ENCODE measurements around the gene TRIM56. TPM values are rescaled to one million over a fixed set of nuclear protein-coding genes. Genes with fewer than 3 reads are reported as not detected.

The TRIM56 gene
- total and polyA plus RNA-seq, 2 of the 13 experiments (the other 11 are each of a cell fraction or from before 2014, with no cell fraction given), result 3.2 to 7.1 TPM

DNA sequence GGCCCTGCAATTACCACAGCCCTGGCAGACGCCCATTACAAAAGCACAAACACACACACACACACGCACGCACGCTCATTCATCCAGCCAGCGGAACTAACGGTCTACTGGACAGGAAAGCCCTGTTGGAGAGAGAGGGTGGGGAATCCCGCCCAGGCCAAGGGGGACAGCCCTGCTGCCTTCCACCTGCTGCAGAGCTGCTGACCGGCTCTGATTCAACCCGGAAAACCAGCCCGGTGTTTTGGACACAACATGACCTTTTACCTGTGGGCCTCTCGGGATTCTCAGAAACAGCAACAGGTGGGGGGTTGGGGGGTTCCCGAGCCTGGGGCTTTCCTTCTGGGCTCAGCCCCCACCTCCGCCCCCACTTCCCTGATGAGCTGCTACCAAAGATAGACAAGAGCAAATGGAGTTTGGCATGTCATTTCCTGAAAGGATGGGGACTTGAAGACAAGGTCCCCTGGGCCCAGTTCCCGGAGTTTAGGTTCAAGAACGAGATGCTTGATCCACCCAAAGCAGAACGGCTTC lies 23.1 kb downstream of the TRIM56 start (continued):
- TF ChIP-seq PBX3 (CRISPR knock-in tag; IDR thresholded peaks at IDR 0.05; ENCODE audit: borderline replicate concordance) (no peak), NFYC (CRISPR knock-in tag; IDR thresholded peaks at IDR 0.05) (no peak), ZNF780A (CRISPR knock-in tag; IDR thresholded peaks at IDR 0.05) (no peak), HNF4G (IDR thresholded peaks at IDR 0.05; ENCODE audit: borderline replicate concordance, low read depth, low read length) (0 out of 2 replicates have a peak, but pooled peaks have one; percentile 37), HNF4G (CRISPR knock-in tag; IDR thresholded peaks at IDR 0.05; ENCODE audit: borderline replicate concordance, low read depth) (no peak; the same call in 1 of the 2 replicates), FOSL2 (CRISPR knock-in tag; IDR thresholded peaks at IDR 0.05) (peak; percentile 18; the same call in 1 of the 2 replicates), NFIC (IDR thresholded peaks at IDR 0.05; ENCODE audit: low read length) (no peak), ZNF350 (CRISPR knock-in tag; IDR thresholded peaks at IDR 0.05; ENCODE audit: borderline replicate concordance, low read depth) (no peak; the same call in 1 of the 2 replicates), TRIM22 (IDR thresholded peaks at IDR 0.05) (no peak), HNRNPH1 (optimal IDR thresholded peaks at IDR 0.05; ENCODE audit: low read depth, low read length) (no peak), CEBPG (CRISPR knock-in tag; IDR thresholded peaks at IDR 0.05) (peak; percentile 45), SNAI1 (CRISPR knock-in tag; IDR thresholded peaks at IDR 0.05; ENCODE audit: borderline replicate concordance) (peak; percentile 81; the same call in 1 of the 2 replicates), CEBPB (IDR thresholded peaks at IDR 0.05; ENCODE audit: borderline replicate concordance, low read depth, low read length) (no peak), STAG1 (CRISPR knock-in tag; IDR thresholded peaks at IDR 0.05) (no peak), ZNF280B (CRISPR knock-in tag; IDR thresholded peaks at IDR 0.05; ENCODE audit: borderline replicate concordance) (no peak), ZFX (CRISPR knock-in tag; IDR thresholded peaks at IDR 0.05; ENCODE audit: low read depth) (peak; percentile 73), ELF4 (CRISPR knock-in tag; IDR thresholded peaks at IDR 0.05; ENCODE audit: borderline replicate concordance) (no peak)
- TF ChIP-seq, protein P1, sequence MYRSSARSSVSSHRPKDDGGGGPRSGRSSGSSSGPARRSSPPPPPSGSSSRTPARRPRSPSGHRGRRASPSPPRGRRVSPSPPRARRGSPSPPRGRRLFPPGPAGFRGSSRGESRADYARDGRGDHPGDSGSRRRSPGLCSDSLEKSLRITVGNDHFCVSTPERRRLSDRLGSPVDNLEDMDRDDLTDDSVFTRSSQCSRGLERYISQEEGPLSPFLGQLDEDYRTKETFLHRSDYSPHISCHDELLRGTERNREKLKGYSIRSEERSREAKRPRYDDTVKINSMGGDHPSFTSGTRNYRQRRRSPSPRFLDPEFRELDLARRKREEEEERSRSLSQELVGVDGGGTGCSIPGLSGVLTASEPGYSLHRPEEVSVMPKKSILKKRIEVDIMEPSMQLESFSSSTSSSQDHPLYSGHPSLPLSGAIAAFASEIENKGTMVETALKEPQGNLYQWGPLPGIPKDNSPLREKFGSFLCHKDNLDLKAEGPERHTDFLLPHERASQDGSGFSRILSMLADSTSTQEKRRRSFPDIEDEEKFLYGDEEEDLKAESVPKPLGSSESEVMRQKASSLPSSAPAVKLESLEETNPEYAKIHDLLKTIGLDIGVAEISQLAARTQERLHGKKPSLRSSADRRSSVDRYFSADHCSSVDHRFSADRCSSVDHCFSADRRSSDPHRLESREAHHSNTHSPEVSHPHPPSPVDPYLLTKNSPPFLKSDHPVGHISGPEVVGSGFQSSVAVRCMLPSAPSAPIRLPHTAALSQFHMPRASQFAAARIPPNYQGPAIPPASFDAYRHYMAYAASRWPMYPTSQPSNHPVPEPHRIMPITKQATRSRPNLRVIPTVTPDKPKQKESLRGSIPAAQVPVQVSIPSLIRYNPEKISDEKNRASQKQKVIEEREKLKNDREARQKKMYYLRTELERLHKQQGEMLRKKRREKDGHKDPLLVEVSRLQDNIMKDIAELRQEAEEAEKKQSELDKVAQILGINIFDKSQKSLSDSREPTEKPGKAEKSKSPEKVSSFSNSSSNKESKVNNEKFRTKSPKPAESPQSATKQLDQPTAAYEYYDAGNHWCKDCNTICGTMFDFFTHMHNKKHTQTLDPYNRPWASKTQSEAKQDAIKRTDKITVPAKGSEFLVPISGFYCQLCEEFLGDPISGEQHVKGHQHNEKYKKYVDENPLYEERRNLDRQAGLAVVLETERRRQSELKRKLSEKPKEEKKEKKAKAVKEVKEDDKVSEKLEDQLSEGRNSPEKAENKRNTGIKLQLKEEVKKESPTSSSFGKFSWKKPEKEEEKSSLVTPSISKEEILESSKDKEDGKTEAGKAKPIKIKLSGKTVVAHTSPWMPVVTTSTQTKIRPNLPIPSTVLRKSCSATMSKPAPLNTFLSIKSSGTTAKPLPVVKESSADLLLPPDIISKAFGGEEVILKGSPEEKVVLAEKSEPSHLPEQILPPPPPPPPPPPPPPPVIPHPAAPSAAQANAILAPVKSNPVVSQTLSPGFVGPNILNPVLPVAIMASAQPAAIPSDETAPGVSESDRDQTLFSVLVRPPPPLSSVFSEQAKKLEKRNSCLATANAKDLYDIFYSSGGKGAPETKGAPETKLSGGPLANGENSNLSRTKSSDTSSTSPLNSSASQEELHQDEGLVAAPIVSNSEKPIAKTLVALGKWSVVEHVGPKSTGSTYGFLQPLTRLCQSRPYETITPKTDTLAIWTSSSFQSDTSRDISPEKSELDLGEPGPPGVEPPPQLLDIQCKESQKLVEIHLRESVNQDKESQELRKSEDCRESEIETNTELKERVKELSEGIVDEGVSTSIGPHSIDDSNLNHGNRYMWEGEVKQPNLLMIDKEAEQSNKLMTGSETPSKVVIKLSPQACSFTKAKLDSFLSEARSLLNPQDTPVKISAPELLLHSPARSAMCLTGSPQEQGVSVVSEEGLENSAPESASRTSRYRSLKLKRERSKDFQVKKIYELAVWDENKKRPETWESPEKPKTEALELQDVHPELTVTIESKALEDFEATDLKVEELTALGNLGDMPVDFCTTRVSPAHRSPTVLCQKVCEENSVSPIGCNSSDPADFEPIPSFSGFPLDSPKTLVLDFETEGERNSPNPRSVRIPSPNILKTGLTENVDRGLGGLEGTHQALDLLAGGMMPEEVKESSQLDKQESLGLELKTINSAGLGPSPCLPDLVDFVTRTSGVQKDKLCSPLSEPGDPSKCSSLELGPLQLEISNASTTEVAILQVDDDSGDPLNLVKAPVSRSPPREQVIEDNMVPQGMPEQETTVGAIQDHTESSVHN (CRISPR knock-in tag; IDR thresholded peaks at IDR 0.05), result no peak
